Measurements from ENCODE around the gene COL27A1. TPM values are rescaled to one million over a fixed set of nuclear protein-coding genes. Genes with fewer than 3 reads are reported as not detected.

The COL27A1 gene
- total RNA-seq, 1 donor from 2014 or later: 48.5 TPM

DNA sequence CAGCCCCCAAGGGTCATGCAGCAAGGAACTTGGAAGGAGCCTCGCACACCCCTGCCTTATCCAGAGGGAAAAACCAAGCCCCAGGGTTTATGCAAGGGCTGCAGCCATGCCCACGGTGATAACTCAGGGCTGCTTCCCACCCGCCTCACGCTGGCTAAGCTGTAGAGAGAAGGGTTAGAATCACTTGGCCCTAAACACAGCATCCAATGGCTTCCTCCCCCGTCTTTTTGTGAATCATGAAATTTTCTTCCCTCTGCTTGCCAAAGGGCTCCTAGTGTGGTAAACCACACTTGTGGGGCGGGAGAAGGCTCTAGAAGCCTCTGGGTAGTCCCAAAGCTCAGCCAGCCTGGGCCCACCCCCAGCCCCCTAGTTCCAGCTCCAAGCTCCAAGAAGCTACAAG is 111.6 kb downstream of the COL27A1 start:
- H3K9me3 Mint-ChIP-seq (ENCODE audit: low read depth): no peaks in the 10 kb centered on the region
- H3K4me3 Mint-ChIP-seq (ENCODE audit: unreplicated experiment): no peak overlapping the region
- no peaks in the 10 kb centered on the region for H3K27me3 Mint-ChIP-seq (ENCODE audit: low read depth)
- no peak overlapping the region for H3K27ac Mint-ChIP-seq (ENCODE audit: unreplicated experiment)
- DNase-seq (ENCODE audit: low spot score): no peak
- peaks cover 16% of the 10 kb centered on the region for H3K36me3 Mint-ChIP-seq (ENCODE audit: low read depth)
- H3K4me1 Mint-ChIP-seq (ENCODE audit: low read depth): no peaks in the 10 kb centered on the region
- TF ChIP-seq, protein P1, sequence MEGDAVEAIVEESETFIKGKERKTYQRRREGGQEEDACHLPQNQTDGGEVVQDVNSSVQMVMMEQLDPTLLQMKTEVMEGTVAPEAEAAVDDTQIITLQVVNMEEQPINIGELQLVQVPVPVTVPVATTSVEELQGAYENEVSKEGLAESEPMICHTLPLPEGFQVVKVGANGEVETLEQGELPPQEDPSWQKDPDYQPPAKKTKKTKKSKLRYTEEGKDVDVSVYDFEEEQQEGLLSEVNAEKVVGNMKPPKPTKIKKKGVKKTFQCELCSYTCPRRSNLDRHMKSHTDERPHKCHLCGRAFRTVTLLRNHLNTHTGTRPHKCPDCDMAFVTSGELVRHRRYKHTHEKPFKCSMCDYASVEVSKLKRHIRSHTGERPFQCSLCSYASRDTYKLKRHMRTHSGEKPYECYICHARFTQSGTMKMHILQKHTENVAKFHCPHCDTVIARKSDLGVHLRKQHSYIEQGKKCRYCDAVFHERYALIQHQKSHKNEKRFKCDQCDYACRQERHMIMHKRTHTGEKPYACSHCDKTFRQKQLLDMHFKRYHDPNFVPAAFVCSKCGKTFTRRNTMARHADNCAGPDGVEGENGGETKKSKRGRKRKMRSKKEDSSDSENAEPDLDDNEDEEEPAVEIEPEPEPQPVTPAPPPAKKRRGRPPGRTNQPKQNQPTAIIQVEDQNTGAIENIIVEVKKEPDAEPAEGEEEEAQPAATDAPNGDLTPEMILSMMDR (IDR thresholded peaks at IDR 0.05): no peak

GRCh38 chr9:114269023-114269422 is 113.7 kb downstream of the COL27A1 start:
- no peak for DNase-seq (ENCODE audit: low spot score)
- no peaks in the 10 kb centered on the region for H3K4me1 Mint-ChIP-seq (ENCODE audit: low read depth)
- H3K27me3 Mint-ChIP-seq (ENCODE audit: low read depth): no peaks in the 10 kb centered on the region
- no peak overlapping the region for H3K27ac Mint-ChIP-seq (ENCODE audit: unreplicated experiment)
- H3K4me3 Mint-ChIP-seq (ENCODE audit: unreplicated experiment): no peak overlapping the region
- no peaks in the 10 kb centered on the region for H3K9me3 Mint-ChIP-seq (ENCODE audit: low read depth)
- TF ChIP-seq, protein P1 (IDR thresholded peaks at IDR 0.05): no peak
- H3K36me3 Mint-ChIP-seq (ENCODE audit: low read depth): peaks cover 15% of the 10 kb centered on the region

DNA sequence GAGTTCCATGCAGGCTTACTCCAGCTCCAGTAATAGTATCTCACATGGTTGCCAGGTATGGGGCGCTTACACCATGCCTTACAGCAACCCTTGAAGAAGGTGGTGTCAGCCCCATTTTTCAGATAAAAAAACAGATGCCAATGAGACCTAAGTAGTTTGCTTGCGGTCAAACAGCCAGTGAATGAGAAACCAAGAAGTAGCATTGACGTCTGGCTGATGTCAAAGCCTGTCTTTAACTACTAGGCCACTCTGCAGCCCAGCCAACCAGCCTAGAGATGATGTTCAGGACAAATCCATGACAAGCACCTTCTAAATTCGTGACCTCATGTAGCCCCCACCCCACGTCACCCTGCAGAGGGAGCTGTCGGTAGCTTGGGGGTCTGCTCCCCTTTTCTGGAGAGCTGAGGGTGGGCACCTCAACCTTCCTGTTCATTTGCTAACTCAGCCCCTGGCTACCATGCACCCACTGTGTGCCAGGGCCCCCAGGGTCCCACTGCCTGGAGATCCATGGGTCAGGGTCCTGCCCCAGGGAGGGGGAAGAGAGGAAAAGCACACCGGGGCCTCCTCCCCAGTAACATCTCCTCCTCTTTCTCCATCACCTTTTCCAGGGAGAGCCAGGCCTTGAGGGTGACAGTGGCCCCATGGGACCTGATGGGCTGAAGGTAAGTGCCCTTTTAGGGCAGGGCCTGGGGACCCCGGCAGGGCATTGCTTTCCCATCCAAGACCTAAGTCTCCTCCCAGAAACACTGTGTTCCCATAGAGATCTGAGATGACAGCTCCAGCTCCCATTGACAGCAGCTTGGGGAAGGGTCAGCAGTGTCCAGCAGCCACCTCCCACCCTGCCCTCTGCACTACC is 115.0 kb downstream of the COL27A1 start:
- Mint-ChIP-seq H3K27me3 (ENCODE audit: low read depth) (no peaks in the 10 kb centered on the region), H3K9me3 (ENCODE audit: low read depth) (no peaks in the 10 kb centered on the region), H3K4me3 (ENCODE audit: unreplicated experiment) (no peak overlapping the region), H3K4me1 (ENCODE audit: low read depth) (no peaks in the 10 kb centered on the region), H3K36me3 (ENCODE audit: low read depth) (peaks cover 14% of the 10 kb centered on the region), H3K27ac (ENCODE audit: unreplicated experiment) (no peak overlapping the region)
- DNase-seq (ENCODE audit: low spot score): peak; percentile 61
- TF ChIP-seq, protein P1 (IDR thresholded peaks at IDR 0.05): no peak

DNA sequence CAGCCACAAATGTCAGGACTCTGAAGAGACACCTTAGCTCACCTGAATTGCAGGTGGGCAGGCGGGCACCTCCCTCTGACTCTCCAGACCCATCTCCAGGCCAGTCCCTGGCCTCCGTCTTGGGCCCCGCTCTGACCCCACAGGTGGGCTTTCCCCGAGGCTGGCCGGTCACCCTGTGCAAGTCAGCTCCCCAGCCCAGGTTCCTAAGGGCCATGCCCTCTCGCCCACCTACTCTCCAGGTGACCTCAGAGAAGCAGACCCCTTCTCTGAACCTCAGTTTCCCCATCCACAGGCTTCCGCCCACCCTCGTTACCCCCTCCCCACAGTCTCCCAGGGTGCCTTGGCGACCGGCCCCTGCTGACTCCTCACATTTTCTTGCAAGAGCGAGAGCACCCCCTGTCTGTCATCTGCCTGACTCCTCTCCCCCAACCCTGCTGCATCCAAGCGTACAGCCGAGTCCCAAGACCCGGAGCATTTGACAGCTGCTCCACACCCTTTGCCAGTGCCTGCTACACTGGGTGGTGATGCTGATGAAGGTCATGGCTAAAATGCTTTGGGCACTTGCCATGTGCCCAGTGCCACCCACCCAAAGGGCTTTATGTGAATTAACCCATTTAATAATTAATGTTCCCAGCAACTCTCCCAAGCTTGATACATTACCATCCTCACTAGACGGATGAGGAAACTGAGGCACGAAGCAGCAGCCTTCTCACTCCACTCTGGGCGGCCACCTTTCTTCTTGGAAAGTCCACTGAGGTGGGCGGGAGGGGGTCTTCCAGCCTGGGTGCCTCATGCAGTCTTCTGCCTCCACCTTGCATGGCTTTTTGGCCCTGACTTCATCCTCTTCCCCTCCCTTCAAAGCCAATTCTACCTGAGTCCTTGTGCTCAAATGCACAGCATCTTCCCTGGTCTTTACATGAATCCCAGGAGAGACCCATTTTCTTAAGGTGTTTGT is 116.5 kb downstream of the COL27A1 start:
- Mint-ChIP-seq H3K27ac (ENCODE audit: unreplicated experiment) (no peak overlapping the region), H3K9me3 (ENCODE audit: low read depth) (no peaks in the 10 kb centered on the region), H3K27me3 (ENCODE audit: low read depth) (no peaks in the 10 kb centered on the region), H3K36me3 (ENCODE audit: low read depth) (peaks cover 9% of the 10 kb centered on the region), H3K4me1 (ENCODE audit: low read depth) (peaks cover 10% of the 10 kb centered on the region), H3K4me3 (ENCODE audit: unreplicated experiment) (no peak overlapping the region)
- TF ChIP-seq, protein P1 (IDR thresholded peaks at IDR 0.05): peak; percentile 70
- DNase-seq (ENCODE audit: low spot score): peak; percentile 90

Data from chondrocyte (in vitro differentiated cells).